GM18498 (cell line): ENCODE results near the gene SCT.
"Not testable (repeated sequence)": the region's sequence is repeated elsewhere in the genome, so short reads cannot be mapped to it uniquely, and the experiment has no call there.

Experiments
- ATAC-seq: cut with Tn5 transposase; IDR thresholded peaks from one replicate; pipeline ENCODE4 v1.9.1; 2021; ENCODE audit warnings: mild to moderate bottlenecking, moderate library complexity; ENCODE audit not compliant: unreplicated experiment

Gene SCT, protein sequence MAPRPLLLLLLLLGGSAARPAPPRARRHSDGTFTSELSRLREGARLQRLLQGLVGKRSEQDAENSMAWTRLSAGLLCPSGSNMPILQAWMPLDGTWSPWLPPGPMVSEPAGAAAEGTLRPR

GRCh38 chr11:626475-627307 lies at the start of gene SCT:
SCT (minus strand) TSS chr11:627181; CDS start chr11:627143, 38 bp downstream.
- ATAC-seq = no peak

DNA sequence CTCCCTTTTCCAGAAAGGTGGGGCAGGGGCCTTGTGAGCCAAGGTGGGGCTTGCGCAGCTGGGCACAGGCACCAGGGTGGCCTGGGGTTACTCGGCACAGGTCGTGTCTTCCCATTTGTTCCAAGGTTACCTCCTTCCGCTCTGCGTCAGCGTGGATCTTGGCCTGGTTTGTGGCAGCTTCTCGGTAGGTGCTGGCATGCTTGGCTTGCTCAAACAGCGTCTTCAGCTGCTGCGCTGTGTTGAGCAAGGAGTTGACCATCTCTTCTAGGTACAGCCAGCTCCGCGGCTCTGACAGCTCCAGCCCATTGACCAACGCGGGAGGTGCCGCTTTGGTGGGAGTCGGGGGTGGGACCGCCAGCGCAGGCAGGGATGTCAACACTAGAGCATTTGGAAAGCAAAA lies 47.4 kb upstream of the SCT start:
- no peak for ATAC-seq

GRCh38 chr11:673866-674265 lies 46.9 kb upstream of the SCT start:
- no peak for ATAC-seq

DNA sequence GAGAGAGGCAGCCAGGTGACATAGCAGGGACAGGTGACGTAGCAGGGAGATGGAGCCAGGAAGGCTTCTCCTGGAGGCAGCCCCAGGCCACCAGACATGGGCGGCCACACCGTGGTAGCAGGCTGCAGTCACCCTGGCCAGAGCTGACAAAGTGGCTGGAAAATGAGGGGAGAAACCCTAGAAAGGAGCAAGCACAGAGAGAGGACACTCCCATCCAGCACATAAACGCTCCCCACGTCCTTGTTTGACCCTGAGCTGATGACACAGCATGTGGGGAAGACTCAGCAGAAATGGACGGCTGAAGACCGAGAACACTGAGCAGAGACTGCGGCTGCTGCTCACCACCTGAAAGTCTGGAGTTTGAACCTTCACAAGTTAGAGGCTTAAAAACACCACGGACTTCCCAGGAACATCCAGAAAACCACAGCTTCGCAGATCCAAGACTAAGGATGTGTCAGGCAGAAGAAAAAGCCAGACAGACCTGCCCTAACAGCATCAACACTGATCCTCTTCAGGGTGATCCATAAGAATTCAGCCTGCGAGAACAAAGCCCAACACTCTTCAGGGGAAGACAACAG lies 38.8 kb upstream of the SCT start:
- no peak for ATAC-seq

DNA sequence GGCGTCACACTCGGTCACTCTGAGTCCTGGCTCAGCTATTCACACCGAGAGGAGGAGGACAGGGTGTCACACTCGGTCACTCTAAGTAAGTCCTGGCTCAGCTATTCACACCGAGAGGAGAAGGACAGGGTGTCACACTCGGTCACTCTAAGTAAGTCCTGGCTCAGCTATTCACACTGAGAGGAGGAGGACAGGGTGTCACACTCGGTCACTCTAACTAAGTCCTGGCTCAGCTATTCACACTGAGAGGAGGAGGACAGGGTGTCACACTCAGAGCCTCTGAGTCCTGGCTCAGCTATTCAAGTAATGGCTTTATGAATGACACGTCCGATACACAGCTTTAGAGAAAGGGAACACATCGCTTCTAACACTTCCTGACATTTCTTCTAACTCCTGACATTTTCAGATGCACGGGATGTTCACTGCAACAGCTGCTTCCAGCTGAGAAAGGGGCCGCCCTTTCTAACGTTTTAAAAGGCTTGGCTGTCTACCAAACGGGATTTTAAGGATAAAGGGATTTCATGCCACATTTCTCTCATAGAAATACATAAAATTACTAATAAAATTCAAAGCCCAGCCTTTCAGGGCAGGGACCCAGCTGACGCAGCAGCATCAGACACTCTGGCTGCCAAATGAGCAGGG lies 38.2 kb upstream of the SCT start:
- ATAC-seq = no peak

- ATAC-seq = no peak
Measured at GRCh38 chr11:662689-663274, 35.8 kb upstream of the SCT start.

DNA sequence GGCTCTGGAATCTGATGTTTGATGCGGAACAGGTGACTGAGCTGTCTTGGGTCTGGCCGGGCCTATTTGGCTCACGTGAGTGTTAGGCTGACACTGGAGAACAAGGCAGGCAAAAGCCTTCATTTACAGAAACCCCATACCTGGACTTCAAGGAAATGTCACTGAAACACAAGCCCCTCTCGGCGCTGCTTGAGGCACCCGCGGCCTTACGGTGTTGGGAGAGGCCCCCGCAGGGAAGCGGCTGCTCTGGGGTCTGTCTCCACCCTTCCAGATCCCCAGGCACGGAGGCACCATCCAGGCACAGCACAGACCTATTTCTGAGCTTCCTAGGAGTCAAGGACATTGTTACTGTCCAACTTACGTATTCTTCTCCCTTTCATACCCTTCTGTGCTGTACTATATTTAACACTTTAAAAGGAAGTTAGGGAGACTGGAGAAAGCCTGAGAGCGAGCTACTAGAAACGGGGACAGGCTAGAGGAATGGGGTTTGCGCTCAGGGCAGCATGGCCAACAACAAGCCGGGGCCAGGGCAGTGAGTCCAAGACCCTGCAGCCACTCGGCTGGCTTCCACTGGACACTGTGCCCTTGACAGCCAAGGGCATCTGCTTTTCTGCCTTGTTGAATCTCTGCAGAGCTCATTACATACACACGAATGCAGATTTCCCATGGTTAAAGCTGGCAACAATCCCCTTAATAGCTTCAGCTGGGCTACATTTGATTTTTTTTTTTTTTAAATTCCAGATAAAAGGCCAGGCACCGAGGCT lies 33.9 kb upstream of the SCT start:
- ATAC-seq = no peak

DNA sequence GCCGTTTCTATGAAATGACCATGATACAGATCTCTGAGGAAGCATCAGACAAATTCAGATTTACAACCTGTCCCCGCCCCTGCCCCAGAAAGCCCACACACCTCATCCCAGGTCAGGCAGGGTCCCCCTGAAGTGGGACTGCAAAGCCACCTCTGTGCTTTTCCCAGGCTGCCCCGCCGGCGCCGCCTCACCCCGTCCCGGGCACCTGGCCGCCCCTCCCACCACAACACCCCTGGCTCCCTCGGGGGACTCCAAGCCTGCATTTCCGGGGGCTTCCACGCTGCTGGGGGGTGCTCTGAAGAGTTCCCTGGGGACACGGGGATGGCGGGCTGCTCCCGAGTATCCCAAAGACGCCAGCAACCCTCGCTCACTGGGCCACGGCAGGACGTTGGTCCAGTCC lies 33.3 kb upstream of the SCT start:
- ATAC-seq = no peak

DNA sequence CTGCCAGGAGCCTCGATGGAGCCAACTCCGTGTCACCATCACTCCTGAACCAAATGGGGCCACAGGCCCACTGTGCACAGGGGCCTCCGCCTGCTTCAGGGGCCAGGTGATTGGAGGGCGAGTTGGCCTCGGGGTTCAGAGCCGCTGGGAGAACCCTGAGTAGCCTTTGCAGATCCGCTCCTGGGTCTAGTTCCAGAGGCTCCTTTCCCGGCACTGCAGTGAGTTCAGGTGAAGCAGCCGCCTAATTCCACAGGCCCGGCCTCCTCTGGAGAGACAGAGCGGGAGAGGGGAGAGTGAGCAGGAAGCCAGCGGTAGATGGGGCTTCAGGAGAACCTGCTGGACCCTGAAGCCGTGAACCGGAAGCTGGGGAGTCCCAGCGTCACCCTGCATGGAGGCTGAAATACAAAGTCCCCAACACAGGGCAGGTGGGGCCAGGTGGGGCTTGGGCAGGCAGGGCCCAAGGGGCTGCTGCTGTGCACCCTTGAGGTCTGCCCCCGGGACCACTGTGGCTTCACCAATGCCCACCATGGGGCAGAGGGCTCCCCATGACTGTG lies 32.6 kb upstream of the SCT start:
- no peak for ATAC-seq

DNA sequence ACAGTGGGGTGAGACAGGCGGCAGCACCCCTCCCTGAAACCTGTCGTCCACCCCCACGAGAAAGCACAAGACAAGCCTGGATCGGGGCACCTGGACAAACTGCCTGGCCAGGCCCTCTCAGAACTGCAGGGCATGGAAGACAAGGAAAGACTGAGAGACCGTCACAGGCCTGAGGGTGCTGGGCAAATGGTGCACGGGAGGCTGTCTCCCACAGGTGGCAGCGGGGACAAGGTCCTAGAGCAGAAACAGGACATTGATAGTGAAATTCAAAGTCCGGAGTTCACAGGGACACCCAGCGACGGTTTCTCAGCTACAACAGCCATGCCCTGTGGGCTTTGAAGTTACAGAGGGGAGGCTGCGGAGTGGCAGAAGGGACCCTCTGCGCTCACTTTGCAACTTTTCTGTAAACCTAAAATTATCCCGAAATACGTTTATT lies 30.7 kb upstream of the SCT start:
- ATAC-seq = no peak

GRCh38 chr11:656866-657265 lies 29.9 kb upstream of the SCT start:
- no peak for ATAC-seq

- ATAC-seq = no peak
Measured at GRCh38 chr11:656426-656825, 29.4 kb upstream of the SCT start.

DNA sequence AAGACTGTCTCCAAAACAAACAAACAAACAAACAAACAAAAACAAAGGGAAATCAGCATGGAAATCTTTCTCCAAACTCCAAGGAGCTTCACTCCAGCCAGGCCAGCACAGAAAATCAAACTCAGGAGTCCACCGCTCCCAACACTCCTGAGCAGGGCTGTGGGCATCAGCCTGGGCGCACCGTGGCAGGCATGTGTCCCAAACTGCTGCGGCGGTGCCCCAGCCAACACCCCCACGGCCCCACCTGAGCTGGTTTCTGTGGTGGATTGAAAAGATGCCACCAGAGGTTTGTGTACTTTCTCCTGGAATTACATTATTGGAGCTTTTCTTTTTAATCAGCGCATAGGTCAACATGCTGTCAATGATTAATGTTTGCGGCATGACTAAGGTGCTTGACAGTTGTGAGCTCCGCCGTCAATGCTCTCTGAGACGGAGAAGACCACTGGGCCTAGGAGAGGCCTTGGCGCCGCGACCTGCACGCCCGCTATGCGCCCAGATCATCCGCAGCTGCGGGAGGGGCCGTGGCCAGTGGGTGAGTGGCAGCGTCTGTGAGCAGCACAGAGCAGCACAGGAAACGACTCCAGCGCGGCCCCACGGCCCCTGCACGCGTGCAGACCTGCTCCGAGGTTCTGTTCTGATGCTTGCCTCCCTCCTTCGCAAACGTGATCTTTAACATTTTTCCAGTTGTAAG lies 28.2 kb upstream of the SCT start:
- no peak for ATAC-seq

GRCh38 chr11:654444-654843 lies 27.5 kb upstream of the SCT start:
- not testable (repeated sequence) for ATAC-seq

DNA sequence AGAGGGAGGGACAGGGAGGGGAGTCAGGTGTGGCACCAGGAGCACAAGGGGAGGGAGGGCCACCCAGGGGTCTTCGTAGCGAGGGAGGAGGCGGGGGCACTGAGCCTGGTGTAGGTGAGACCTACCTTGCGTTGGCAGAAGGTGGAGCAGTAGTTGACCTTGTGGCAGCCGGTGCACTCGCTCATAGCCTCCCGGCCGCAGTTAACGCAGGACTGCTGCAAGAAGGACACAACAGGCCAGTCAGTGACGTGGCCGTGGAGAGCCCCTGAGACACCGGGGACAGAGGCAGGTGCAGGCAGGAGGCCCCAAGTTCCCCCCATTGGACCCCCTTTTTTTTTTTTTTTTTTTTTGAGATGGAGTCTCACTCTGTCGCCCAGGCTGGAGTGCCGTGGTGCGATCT lies 26.9 kb upstream of the SCT start:
- no peak for ATAC-seq

DNA sequence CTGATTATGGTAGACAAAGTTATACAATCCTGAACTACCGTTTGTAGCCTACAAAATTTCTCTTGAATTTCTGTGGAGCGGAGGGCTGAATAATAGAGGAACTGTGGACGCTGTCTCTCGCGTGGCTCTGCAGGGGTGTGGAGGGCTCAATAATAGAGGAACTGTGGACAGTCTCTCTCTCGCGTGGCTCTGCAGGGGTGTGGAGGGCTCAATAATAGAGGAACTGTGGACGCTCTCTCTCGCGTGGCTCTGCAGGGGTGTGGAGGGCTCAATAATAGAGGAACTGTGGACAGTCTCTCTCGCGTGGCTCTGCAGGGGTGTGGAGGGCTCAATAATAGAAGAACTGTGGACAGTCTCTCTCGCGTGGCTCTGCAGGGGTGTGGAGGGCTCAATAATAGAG lies 26.2 kb upstream of the SCT start:
- not testable (repeated sequence) for ATAC-seq

DNA sequence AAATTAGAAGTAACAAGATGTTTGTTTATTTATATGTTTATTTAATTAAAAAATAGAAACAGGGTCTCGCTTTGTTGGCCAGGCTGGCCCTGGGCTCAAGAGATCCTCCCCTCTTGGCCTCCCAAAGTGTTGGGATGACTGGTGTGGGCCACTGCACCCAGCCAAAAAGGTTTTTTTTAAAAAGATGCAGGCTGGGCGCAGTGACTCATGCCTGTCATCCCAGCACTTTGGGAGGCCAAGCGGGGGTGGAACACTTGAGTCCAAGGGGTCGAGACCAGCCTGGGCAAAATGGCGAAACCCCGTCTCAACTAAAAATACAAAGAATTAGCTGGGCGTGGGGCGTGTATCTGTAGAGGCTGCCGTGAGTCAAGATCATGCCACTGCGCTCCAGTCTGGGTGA lies 23.5 kb upstream of the SCT start:
- no peak for ATAC-seq

DNA sequence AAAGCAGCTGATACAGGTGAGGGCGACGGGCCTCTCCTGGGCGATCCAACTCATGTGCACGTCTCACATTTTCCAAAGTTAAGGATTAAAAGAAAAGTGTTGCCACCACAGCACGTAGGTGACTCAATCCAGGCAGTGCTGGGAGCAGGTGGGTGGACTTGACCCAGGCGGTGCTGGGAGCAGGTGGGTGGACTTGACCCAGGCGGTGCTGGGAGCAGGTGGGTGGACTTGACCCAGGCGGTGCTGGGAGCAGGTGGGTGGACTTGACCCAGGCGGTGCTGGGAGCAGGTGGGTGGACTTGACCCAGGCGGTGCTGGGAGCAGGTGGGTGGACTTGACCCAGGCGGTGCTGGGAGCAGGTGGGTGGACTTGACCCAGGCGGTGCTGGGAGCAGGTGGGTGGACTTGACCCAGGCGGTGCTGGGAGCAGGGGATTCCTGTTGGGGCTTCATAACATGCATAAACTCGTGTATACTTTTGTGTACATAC lies 20.7 kb upstream of the SCT start:
- not testable (repeated sequence) for ATAC-seq

GRCh38 chr11:646214-646613 lies 19.2 kb upstream of the SCT start:
- no peak for ATAC-seq

DNA sequence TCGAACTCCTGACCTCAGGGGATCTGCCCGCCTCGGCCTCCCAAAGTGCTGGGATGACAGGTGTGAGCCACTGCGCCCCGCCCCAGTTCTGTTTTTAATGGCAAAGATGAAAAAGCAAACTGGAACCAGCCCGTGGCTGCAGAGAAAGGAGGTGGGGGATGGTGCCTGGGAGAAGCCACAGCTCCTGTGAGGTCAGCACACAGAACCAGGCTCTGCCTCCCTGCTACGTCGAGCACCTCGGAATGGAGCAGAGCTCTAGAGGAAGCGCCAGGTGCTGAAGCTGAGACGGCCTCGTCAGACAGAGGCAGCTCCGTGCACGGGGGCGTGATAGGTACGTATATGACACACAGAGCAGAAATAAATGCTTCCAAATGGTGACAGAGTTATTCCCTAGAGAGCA lies 18.6 kb upstream of the SCT start:
- no peak for ATAC-seq
